ENCODE measurements around the gene NAA40. TPM values are rescaled to one million over a fixed set of nuclear protein-coding genes. Genes with fewer than 3 reads are reported as not detected.
A peak's percentile ranks its signal among the peaks of the same experiment; 100 is the strongest.

Gene NAA40
- total RNA-seq, 8 experiments from 2014 or later, result 11.3 to 39.2 (median 19.5) TPM

- H3K4me1 ChIP-seq (replicated peaks in 1 of 2), result no peaks in the 10 kb centered on the region
- H3K4me3 ChIP-seq, result no peak overlapping the region
- WGBS, 10 experiments, result 10 to 68% (median 60%) methylated on average over 1 to 5 of the region's 6 CpGs; no CpG with 5 or more reads in 5 of the 10 experiments
- ATAC-seq (replicated peaks in 6 of 8), result peak in 3 of 8 experiments; percentile 31 to 85 (median 37)
- in situ Hi-C loops (cut with MboI; ENCODE audit: low pct_unique_long_range_greater_than_20kb in 2 of 9, low sequenced_read_pairs in 9 of 9, unreplicated experiment in 9 of 9), result loop anchor here in 2 of 9 experiments (25.0 kb wide), 1 partner anchor 94 kb away; the partner anchor contains the start of gene MARK2 (in 2 of the 2)
- no peak overlapping the region for H3K27ac ChIP-seq
These were observed 7.8 kb upstream of the NAA40 start for GRCh38 chr11:63931045-63931444.

- WGBS, 10 experiments, result 38 to 100% (median 78%) methylated on average over 2 to 5 of the region's 12 CpGs; no CpG with 5 or more reads in 4 of the 10 experiments
- no peak overlapping the region for H3K4me3 ChIP-seq
- H3K4me1 ChIP-seq (replicated peaks in 1 of 2), result no peaks in the 10 kb centered on the region
- H3K27ac ChIP-seq, result no peak overlapping the region
- in situ Hi-C loops (cut with MboI; ENCODE audit: low pct_unique_long_range_greater_than_20kb in 2 of 9, low sequenced_read_pairs in 9 of 9, unreplicated experiment in 9 of 9), result loop anchor here in 2 of 9 experiments (25.0 kb wide), 1 partner anchor 95 kb away; the partner anchor contains the start of gene MARK2 (in 2 of the 2)
- ATAC-seq (replicated peaks in 6 of 8), result peak in 5 of 8 experiments; percentile 22 to 64 (median 30)
These were observed 6.9 kb upstream of the NAA40 start for GRCh38 chr11:63931876-63932275.

GRCh38 chr11:63933459-63933858 lies 5.3 kb upstream of the NAA40 start:
- H3K27ac ChIP-seq, result no peak overlapping the region
- H3K4me3 ChIP-seq, result no peak overlapping the region
- no peak for ATAC-seq (replicated peaks in 6 of 8)
- in situ Hi-C loops (cut with MboI; ENCODE audit: low pct_unique_long_range_greater_than_20kb in 2 of 9, low sequenced_read_pairs in 9 of 9, unreplicated experiment in 9 of 9), result loop anchor here in 2 of 9 experiments (25.0 kb wide), 1 partner anchor 96 kb away; the partner anchor contains the start of gene MARK2 (in 2 of the 2)
- peaks cover 4 to 6% of the 10 kb centered on the region in 2 donors for H3K4me1 ChIP-seq (replicated peaks in 1 of 2)
- 60 to 83% methylated on average over 1 of the region's 1 CpG; no CpG with 5 or more reads in 8 of the 10 experiments for WGBS, 10 experiments

- 17 to 100% (median 48%) methylated on average over 1 to 16 of the region's 30 CpGs for WGBS, 10 experiments
- ATAC-seq (replicated peaks in 6 of 8), result peak in 4 of 8 experiments; percentile 6 to 42 (median 8)
- Histone ChIP-seq H3K27ac (no peak overlapping the region), H3K4me1 (replicated peaks in 1 of 2) (peaks cover 10 to 13% of the 10 kb centered on the region in 2 donors), H3K4me3 (peak overlapping the region; percentile 74 to 98 (median 94))
- in situ Hi-C loops (cut with MboI; ENCODE audit: low pct_unique_long_range_greater_than_20kb in 2 of 9, low sequenced_read_pairs in 9 of 9, unreplicated experiment in 9 of 9), result loop anchor here in 2 of 9 experiments (25.0 kb wide), 1 partner anchor 101 kb away; the partner anchor contains the start of gene MARK2 (in 2 of the 2)
These were observed 906 bp upstream of the NAA40 start for GRCh38 chr11:63937713-63938478.

DNA sequence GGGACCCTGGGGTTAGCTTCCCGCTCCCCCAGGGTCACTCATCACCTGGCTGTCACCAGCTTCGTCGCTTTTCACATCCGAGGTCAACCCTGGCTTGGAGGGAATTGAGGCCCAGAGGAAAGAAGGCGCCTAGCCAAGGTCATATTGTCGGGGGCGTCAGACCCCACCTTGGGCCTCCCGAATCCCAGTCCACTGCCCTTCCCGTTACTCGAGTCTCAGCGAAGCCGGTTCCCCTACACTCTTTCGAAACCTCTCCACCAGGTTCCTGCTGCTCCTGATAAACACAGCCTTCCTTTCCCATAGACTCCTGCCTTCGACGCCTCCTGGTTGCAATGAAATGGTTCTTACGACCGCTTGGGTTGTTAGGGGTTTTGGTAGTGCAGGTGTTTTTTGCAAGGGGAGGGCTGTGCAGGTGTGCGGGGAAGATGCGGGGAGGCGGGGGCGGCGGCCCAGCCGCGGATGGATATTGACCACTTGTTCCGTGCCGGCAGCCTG lies 642 bp downstream of the NAA40 start:
- no peak for ATAC-seq (replicated peaks in 6 of 8)
- in situ Hi-C loops (cut with MboI; ENCODE audit: low pct_unique_long_range_greater_than_20kb in 2 of 9, low sequenced_read_pairs in 9 of 9, unreplicated experiment in 9 of 9), result loop anchor here in 2 of 9 experiments (25.0 kb wide), 1 partner anchor 102 kb away; the partner anchor contains the start of gene MARK2 (in 2 of the 2)
- 0 to 27% (median 0%) methylated on average over 1 to 11 of the region's 26 CpGs; no CpG with 5 or more reads in 5 of the 10 experiments for WGBS, 10 experiments
- peak overlapping the region; percentile 74 to 98 (median 94) for H3K4me3 ChIP-seq
- peak overlapping the region; percentile 92 to 96 for H3K27ac ChIP-seq
- peaks cover 10 to 13% of the 10 kb centered on the region in 2 donors for H3K4me1 ChIP-seq (replicated peaks in 1 of 2)

- in situ Hi-C loops (cut with MboI; ENCODE audit: low pct_unique_long_range_greater_than_20kb in 2 of 9, low sequenced_read_pairs in 9 of 9, unreplicated experiment in 9 of 9), result loop anchor here in 4 of 9 experiments (10.0 to 25.0 kb wide), 2 partner anchors 103 to 106 kb away; partner anchors contain the start of gene MARK2 (in 4 of the 4)
- Histone ChIP-seq H3K4me3 (no peak overlapping the region), H3K4me1 (replicated peaks in 1 of 2) (peaks cover 20% of the 10 kb centered on the region in 2 donors), H3K27ac (no peak overlapping the region)
- WGBS, 10 experiments, result 58 to 97% (median 89%) methylated on average over 3 to 6 of the region's 6 CpGs
- ATAC-seq (replicated peaks in 6 of 8), result no peak
These were observed 2.0 kb downstream of the NAA40 start for GRCh38 chr11:63940786-63941185.

DNA sequence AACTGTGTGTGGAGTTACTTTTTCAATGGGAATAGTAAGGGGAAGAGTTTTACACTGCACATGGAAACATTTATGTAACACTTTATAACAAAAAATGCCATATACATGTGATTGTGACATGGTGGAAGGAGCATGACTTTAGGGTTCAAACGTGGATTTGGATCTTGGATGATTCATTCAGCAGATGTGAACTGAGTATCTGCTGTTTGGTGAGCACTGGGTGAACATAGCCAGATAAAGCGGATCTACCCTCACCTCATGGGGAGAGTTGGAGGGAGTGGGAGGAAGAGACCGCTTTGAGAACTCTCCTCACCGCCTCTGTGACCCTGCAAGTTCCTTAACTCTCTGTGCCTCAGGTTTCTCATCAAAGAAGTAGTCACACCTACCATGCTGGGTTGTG lies 3.1 kb downstream of the NAA40 start:
- in situ Hi-C loops (cut with MboI; ENCODE audit: low pct_unique_long_range_greater_than_20kb in 2 of 9, low sequenced_read_pairs in 9 of 9, unreplicated experiment in 9 of 9), result loop anchor here in 4 of 9 experiments (10.0 to 25.0 kb wide), 2 partner anchors 105 to 107 kb away; partner anchors contain the start of gene MARK2 (in 4 of the 4)

GRCh38 chr11:63942803-63943202 lies 4.0 kb downstream of the NAA40 start:
- in situ Hi-C loops (cut with MboI; ENCODE audit: low pct_unique_long_range_greater_than_20kb in 2 of 9, low sequenced_read_pairs in 9 of 9, unreplicated experiment in 9 of 9), result loop anchor here in 4 of 9 experiments (10.0 to 25.0 kb wide), 2 partner anchors 106 to 108 kb away; partner anchors contain the start of gene MARK2 (in 4 of the 4)
- Histone ChIP-seq H3K4me3 (no peak overlapping the region), H3K27ac (no peak overlapping the region), H3K4me1 (replicated peaks in 1 of 2) (peaks cover 20% of the 10 kb centered on the region in 2 donors)
- WGBS, 10 experiments, result 86 to 100% (median 100%) methylated on average over 1 to 2 of the region's 3 CpGs; no CpG with 5 or more reads in 6 of the 10 experiments
- no peak for ATAC-seq (replicated peaks in 6 of 8)

More for the DNA sequence above, 3.1 kb downstream of the NAA40 start:
- H3K4me1 ChIP-seq (replicated peaks in 1 of 2), result peaks cover 20% of the 10 kb centered on the region in 2 donors
- ATAC-seq (replicated peaks in 6 of 8), result no peak
- 20 to 100% (median 92%) methylated on average over 1 to 3 of the region's 4 CpGs; no CpG with 5 or more reads in 2 of the 10 experiments for WGBS, 10 experiments
- H3K27ac ChIP-seq, result no peak overlapping the region
- no peak overlapping the region for H3K4me3 ChIP-seq

DNA sequence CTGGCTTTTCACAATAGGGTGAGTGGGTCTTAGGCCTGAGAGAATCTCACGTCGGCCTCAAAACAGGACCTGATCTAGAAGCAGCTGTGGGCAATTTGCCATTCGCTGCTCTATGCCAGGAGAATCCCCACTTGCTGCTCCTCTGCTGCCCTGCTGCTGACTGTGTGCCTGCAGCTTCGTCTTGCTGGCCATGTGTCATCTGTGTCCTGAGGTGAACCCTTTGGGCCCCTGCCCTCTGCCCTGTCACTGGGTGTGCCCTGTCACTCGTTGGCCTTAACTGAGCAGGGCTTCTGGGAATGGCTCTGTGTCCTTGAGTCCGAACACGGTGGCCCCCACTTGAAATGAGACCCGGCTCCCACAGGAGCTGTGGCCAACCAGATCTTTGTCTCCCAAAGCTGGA lies 6.2 kb downstream of the NAA40 start:
- WGBS, 10 experiments, result 0 to 90% (median 60%) methylated on average over 1 to 4 of the region's 8 CpGs; no CpG with 5 or more reads in 3 of the 10 experiments
- Histone ChIP-seq H3K4me3 (no peak overlapping the region), H3K27ac (no peak overlapping the region), H3K4me1 (replicated peaks in 1 of 2) (peaks cover 13 to 15% of the 10 kb centered on the region in 2 donors)
- in situ Hi-C loops (cut with MboI; ENCODE audit: low pct_unique_long_range_greater_than_20kb in 2 of 9, low sequenced_read_pairs in 9 of 9, unreplicated experiment in 9 of 9), result loop anchor here in 4 of 9 experiments (10.0 to 25.0 kb wide), 2 partner anchors 108 to 110 kb away; partner anchors contain the start of gene MARK2 (in 4 of the 4)
- ATAC-seq (replicated peaks in 6 of 8), result peak in 5 of 8 experiments; percentile 18 to 51 (median 31)

- H3K4me1 ChIP-seq (replicated peaks in 1 of 2), result peaks cover 8 to 10% of the 10 kb centered on the region in 2 donors
- no peak overlapping the region for H3K4me3 ChIP-seq
- ATAC-seq (replicated peaks in 6 of 8), result peak; percentile 88 to 96 (median 92)
- in situ Hi-C loops (cut with MboI; ENCODE audit: low pct_unique_long_range_greater_than_20kb in 2 of 9, low sequenced_read_pairs in 9 of 9, unreplicated experiment in 9 of 9), result loop anchor here in 4 of 9 experiments (10.0 to 25.0 kb wide), 2 partner anchors 108 to 111 kb away; partner anchors contain the start of gene MARK2 (in 4 of the 4)
- no peak overlapping the region for H3K27ac ChIP-seq
- WGBS, 10 experiments, result 0 to 80% (median 60%) methylated on average over 1 to 10 of the region's 14 CpGs; no CpG with 5 or more reads in 3 of the 10 experiments
These were observed 6.8 kb downstream of the NAA40 start for GRCh38 chr11:63945477-63946163.

- H3K27ac ChIP-seq, result no peak overlapping the region
- ATAC-seq (replicated peaks in 6 of 8), result no peak
- H3K4me3 ChIP-seq, result no peak overlapping the region
- H3K4me1 ChIP-seq (replicated peaks in 1 of 2), result no peaks in the 10 kb centered on the region
- in situ Hi-C loops (cut with MboI; ENCODE audit: low pct_unique_long_range_greater_than_20kb in 2 of 9, low sequenced_read_pairs in 9 of 9, unreplicated experiment in 9 of 9), result loop anchor here in 1 of 9 experiments (25.0 kb wide), 1 partner anchor 115 kb away; the partner anchor contains the start of gene MARK2
- WGBS, 10 experiments, result 67 to 100% (median 88%) methylated on average over 3 to 13 of the region's 20 CpGs; no CpG with 5 or more reads in 1 of the 10 experiments
These were observed 13.2 kb downstream of the NAA40 start for GRCh38 chr11:63951779-63952536.
